HG03354 (cell line): ENCODE results near the gene RNF151.
A peak's percentile ranks its signal among the peaks of the same experiment; 100 is the strongest.

Experiments used
- ATAC-seq: cut with Tn5 transposase; IDR thresholded peaks from one replicate; pipeline ENCODE4 v1.9.1; 2021; ENCODE audit warnings: mild to moderate bottlenecking; ENCODE audit not compliant: unreplicated experiment, poor library complexity, severe bottlenecking

The RNF151 gene

DNA sequence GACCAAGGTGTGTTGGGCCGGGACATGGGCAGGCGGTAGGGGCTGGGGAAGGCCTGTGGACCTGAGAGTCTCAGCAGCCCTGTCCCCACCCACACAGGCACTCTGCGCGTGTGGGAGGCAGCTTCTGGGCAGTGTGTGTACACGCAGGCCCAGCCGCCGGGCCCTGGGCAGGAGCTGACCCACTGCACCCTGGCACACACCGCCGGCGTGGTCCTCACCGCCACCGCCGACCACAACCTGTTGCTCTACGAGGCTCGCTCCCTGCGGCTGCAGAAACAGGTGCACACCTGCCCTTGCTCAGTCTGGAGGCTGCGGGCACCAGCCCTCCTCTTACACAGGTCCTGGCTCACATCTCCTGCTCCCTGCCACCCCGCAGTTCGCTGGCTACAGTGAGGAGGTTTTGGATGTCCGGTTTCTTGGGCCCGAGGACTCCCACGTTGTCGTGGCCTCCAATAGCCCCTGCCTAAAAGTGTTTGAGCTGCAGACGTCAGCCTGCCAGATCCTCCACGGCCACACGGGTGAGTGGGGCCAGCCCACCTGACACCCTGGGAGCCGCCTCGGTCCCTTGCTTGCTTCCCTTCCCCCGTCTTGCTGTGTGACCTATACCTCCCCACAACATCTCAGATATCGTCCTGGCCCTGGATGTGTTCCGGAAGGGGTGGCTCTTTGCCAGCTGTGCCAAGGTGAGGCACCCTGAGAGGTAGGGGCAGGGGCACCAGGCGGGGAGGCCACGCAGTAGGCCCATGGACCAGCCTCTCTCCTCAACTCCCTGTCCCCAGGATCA lies 9.0 kb downstream of the RNF151 start:
- no peak for ATAC-seq

DNA sequence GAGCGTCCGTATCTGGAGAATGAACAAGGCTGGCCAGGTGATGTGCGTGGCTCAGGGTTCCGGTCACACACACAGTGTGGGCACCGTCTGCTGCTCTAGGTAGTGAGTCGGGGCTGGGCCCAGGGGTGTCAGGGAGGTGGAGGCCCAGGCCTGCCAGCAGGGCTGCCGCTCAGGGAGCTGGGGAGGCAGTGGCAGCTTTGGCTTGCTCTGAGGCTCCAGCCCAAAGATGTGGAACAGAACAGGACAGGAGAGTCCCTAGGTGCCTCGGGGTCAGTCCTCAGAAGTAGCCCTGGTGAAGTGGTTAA lies 9.5 kb downstream of the RNF151 start:
- no peak for ATAC-seq

DNA sequence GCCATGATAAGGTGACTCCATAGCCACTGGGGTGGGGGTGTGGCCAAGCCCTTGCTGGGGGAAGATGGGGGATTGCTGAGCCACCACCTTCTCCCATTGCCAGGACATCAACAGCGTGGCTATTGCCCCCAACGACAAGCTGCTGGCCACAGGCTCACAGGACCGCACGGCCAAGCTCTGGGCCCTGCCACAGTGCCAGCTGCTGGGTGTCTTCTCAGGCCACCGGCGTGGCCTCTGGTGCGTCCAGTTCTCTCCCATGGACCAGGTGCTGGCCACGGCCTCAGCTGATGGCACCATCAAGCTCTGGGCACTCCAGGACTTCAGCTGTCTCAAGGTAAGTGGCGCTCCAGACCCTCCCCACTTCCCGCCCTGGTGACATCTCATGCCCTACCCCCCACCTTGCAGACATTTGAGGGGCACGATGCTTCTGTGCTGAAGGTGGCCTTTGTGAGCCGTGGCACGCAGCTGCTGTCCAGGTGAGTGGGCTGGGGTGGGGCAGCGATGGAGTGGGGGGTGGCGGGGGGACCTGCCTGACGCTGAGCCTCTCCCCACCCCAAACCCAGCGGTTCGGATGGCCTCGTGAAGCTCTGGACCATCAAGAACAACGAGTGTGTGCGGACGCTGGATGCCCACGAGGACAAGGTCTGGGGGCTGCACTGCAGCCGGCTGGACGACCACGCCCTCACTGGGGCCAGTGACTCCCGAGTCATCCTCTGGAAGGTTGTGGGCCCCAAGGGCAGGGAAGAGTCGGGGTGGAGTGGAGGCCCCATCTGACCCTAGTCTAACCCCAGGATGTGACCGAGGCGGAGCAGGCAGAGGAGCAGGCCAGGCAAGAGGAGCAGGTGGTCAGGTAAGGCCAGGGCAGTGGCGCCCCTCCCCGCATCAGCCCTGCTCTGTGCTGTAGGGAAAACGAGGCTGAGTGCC lies 10.6 kb downstream of the RNF151 start:
- no peak for ATAC-seq

DNA sequence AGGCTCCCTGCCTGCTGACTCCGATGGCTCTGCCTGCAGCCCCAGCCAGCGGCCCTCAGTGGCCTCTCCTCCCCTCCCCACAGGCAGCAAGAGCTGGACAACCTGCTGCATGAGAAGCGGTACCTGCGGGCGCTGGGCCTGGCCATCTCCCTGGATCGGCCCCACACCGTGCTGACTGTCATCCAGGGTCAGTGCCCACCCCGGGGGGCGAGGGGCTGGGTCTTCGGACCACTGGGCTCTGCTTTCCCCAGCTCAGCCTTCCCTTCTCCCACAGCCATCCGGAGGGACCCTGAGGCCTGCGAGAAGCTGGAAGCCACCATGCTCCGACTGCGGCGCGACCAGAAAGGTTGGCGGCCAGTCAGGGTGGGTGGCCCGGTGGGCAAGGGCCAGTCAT lies 11.2 kb downstream of the RNF151 start:
- ATAC-seq: no peak

DNA sequence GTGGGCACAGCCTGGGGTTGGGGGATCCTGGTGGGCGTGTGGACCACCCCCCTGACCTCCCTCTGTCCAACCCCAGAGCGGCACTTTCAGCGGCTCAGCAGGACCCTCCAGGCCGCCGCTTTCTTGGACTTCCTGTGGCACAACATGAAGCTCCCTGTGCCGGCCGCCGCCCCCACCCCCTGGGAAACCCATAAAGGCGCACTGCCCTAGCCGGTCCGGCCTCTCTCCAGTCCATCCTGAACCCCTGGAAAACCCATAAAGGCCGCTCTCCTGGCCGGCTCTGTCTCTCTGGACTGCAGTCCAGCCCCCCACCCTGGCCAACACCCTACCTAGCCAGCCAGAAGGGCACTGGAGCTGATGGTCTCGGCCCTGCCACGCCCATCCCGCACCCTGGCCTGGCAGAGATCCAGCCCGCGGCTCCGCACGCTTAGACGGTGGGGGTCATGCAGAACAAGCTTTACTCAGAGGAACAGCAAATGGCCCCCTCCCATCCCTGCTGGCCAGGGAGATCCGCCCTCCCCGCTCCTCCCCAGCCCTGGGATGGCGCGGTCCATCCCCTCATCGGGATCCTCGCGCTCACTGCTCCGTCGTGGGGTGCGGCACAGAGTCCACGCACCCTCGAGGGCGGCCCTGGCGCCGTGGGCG lies 11.9 kb downstream of the RNF151 start:
- no peak for ATAC-seq

DNA sequence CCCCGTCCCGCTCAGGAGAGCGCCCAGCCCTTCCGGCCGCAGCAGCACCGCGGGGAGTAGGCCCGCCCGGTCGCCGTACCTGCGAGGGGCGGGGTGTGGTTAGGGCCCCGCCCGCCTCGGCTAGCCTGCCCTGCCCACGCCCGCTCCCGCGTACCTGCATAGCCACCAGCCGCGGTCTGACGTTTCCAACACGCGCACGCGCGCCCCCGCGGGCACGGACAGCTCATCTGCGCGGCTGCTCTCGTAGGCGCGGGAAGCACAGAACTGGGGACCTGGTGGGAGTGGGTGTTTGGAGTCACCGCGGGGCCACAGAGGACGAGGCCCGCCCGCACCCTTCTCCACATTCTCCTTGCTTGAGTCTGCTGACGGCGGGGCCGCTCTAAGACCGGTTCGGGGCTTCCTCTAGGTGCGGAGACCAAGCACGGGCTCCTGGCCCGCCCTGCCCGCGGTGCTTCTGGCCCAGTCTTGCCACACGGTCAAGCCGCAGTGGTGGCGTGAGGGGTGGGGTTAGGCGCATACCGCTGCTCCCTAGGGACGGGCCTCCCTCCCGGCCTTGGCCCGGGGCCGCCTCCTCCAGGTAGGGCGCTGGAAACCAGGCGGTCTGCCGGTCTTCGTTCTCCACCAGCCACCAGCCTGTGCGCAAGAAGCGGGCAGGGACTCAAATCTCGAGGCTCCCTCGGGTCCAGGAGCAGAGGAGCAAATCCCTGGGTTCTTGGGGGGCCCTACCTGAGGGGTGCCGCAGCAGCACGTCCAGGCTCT lies 12.8 kb downstream of the RNF151 start:
- no peak for ATAC-seq

DNA sequence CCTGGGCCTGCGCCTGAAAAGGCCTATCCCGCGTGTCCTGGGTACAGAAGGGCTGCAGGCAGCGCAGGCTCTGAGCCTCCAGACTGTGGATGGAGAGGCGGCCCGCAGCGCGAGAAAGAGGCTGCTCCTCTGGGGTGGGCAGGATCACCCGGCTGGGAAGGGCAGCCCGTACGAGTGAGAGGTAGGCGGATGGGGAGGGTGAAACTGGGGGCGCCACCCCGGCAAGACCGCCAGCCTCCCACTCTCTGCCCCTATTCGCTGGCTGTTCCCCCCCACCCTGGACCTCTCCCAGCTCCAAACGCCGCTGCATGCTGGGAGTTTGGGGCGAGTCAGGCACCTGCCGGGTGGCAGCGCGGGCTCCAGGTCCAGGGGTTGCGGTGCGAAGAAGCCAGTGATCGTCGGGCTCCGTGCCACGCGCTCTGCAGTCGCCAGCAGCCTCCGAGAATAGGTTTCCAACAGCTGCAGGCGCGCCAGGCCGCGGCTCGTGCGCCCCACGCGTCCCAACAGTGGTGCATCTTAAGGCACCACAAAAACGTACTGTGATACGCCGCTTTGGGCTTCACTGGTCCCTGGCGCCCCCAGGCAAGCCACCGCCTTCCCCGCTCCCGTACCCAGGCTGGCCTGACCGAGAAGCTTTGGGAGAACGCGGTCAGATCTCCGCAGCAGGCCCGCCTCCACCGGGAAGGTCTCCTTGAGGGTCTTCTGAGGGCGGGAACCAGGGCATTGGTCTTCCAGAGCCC lies 13.5 kb downstream of the RNF151 start:
- no peak for ATAC-seq

DNA sequence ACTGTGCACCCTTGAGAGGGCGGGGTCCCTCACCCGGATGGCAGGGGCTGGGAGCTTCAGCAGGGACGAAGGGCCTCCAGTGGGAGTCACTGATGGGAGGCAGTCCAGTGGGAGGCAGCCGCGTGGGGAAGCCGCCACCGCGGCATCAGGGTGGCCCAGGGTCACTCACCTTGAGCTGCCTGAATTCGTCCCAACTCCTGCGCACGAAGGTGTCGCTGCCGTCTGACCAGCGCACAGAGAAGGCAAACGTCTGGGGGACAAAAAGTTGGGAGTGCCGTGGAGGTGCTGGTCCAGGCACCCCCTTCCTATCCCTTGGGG lies 14.1 kb downstream of the RNF151 start:
- ATAC-seq: no peak

DNA sequence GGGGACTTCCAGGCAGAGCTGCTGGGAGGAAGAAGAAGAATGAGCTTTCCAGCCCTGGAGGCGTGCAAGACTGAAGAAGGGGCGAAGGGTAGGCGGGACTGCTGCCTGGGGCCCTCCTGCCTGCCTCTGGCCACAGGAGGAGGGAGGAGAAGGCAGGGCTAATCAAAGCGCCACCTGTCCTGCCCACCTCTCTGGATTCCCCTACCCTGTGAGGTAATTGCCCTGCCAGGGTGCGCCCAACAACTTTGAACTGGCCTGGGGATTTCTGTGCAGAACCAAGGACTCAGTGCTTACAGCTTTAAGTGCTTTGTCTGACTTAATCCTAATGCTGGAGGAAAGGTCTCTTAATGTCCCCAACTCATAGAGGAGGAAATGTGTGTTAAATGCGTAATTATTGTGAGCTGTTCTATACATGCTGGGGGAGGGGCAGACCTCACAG lies 14.8 kb downstream of the RNF151 start, which contains the start of gene NOXO1:
Gene NOXO1 (minus strand): TSS at position 72 of the 439 bp plus-strand sequence. CDS start 290 bp downstream, outside the sequence.
- no peak for ATAC-seq

DNA sequence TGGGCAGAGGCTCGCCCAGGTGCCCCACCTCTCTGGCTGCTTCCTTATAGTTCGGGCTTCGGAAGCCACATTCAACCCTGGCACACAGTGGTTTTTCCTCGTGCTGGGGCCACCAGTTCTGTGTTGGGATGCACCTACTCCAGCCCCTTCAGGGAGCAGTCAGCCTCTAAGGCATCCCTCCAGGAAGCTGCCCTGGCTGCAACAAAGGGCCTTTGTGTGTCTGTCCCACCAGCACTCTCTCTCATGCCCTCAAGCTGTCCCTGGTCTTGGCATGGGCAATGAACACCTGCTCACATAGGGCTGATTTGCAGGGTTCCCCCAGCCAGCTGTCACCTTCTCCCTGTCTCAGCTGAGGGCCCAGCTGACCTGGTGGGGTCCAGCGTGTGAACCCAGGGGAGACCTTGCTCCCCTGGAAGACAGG lies 15.4 kb downstream of the RNF151 start:
- no peak for ATAC-seq

DNA sequence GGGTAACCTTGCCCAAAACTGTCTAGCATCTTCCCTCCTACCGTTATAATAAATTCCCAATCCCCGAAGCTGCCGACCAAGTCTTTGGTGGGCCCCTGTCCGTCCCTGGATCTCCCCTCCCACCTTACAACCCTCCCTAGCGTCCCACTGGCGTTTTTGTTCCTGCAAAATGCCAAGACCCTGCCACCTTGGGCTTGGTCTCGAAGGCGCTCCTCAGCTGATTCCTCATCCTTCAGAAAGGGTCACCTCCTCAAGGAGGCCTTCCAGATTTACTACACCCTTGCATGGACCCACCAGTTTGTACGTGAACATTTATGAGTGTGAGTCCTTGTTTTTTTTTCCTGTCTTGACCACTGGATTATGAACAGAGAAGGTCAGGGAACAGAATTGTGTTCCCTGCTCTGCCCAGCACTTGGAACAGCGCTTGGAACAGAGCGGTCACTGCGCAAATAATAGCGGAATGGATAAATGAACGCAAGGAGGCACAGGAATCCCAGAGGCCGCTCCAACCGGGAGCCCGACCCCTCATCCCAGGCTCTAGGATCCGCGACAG lies 16.4 kb downstream of the RNF151 start:
- no peak for ATAC-seq

DNA sequence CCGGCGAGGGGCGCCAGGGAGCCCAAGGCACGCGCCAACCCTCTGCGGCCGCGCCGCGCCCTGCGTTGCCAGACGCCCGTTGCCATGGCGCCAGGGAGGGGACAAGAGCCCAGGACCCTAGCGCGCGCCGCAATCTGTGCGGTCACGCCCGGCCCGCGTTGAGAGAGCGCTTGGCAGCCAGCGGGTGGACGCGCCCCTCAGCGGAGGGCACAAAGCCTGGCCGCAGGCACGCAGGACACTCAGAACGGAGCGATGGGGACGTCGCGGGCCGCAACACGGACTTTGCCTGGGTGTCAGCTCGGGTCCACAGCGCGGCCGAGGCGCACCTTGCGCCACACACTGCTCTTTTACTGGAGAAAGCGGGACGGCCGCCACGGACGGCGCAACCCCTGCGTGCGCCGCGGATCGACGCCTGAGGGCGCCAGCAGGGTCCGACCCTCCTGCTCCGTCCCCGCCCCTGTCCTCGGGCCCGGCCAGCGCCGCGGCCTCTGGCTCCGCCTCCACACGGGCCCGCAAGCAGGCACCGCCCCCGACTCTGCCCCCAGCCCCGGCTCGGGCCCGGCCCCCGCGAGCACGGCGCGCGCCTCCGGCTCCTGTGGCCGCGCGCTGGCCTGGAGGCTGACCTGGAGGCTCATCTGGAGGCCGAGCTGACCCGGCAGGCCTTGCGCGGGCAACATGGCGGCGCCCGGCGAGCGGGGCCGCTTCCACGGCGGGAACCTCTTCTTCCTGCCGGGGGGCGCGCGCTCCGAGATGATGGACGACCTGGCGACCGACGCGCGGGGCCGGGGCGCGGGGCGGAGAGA lies 17.1 kb downstream of the RNF151 start, which contains the start of gene GFER:
Gene GFER (plus strand): TSS at position 650 of the 803 bp plus-strand sequence. CDS start 26 bp downstream, at position 676.
- ATAC-seq: peak; percentile 77

DNA sequence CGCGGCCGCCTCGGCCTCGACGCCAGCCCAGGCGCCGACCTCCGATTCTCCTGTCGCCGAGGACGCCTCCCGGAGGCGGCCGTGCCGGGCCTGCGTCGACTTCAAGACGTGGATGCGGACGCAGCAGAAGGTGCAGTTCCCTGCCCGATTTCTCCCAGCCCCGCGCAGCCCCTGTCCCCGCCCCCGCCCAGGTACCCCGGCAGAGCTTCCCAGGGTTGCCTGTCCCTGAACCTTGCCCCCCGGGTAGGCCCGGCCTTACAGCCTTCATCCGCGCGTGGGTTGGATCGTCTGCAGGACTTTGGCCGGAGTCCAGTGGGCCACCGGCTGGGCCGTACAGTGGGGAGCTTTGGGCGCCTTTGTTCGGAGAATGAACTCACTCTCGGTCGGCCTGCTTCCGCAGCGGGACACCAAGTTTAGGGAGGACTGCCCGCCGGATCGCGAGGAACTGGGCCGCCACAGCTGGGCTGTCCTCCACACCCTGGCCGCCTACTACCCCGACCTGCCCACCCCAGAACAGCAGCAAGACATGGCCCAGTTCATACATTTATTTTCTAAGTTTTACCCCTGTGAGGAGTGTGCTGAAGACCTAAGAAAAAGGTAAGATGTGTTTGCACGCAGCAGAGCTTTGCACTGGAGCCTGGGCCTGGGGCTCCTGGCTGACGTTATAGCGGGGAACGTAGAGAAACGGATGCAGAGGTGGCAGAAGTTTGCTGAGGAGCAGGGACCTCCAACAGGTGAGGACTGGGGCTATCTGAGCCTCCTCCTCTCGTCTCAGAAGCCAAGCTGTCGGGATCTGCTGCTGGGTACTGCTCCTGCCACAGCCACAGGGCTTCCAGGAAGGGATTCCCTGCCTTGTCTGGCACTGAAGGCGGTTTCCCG lies 17.9 kb downstream of the RNF151 start:
- ATAC-seq: peak; percentile 6

DNA sequence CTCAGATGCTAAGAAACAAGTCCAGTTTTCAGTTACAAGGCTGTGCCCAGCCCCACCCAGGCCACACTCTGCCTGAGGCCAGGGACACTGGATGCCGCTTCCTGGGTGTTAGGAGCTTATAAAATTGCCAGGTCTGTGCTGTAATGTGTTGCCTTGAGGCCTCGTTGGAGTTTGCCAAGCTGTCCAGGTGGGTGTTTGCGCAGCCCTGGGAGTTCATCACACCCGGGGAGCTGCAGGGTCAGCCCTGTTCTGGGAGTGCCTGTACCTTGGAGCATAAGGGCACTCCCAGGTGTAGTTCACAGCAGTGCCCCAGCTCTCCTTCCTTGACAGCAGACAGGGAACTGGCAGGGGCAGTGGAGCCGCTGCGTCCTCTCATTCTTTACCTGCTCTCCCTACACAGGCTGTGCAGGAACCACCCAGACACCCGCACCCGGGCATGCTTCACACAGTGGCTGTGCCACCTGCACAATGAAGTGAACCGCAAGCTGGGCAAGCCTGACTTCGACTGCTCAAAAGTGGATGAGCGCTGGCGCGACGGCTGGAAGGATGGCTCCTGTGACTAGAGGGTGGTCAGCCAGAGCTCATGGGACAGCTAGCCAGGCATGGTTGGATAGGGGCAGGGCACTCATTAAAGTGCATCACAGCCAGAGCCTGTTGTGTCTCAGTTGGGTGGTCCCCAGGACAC lies 19.0 kb downstream of the RNF151 start:
- ATAC-seq: no peak

DNA sequence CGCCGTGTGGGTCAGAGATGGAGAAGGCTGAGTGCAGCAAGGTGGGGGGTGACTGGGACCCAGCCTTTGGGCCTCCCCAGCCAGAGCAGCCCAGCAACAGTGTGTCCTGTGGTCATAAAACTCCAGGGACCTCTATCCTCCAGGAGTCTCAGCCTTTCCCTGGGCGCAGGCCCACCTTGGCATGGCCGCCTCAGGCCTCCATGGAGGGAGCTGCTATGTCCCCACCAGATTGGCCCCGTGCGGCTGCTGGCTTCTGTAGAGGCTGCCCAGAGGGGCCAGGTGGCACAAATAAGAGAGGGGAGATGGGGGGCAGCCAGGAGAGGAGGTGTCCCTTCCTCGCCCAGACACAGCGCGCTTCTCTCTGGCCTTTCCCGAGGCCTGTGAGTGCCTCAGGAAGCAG lies 20.5 kb downstream of the RNF151 start:
- ATAC-seq: no peak

DNA sequence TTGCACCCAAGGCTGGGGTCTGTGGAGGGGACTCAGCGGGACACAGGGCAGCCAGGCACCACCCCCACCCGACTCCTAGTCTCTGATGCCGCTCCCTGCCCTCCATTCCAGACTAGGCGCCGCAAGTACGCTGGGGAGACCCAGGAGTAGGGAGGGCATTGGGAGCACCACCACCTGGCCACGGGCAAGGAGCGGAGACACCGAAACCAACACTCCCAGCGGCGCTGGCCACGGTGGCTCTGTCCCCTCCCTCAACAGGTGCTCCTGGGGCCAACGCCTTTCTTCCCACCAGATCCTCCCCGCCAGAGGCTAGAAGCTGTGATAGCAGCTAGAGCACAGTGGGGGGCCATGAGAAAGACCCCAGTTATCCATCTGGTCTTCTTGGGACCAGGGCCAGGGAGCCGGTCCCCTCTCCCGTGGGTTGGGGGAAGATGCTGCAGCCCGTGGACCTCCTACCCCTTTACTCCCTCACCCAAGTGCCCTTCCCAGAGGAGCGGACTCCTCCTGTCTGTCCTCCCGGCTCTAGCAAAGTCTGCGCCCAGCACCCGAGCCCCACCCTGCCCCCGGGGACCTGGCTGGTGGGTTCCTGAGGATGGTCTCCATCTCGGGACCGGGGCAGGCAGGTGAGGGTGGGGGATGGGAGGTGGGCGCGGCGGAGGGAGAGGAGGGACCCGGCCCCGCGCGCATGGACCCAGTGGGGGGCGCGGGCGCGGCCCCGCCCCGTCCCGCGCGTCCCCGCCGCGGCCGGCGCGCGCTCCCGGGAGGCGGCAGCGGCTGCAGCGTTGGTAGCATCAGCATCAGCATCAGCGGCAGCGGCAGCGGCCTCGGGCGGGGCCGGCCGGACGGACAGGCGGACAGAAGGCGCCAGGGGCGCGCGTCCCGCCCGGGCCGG lies 22.8 kb downstream of the RNF151 start, which contains the start of gene SYNGR3:
Gene SYNGR3 (plus strand): TSS at position 762 of the 892 bp plus-strand sequence. CDS start 133 bp downstream, outside the sequence.
- no peak for ATAC-seq
